K562 (cell line): Measurements from ENCODE around the gene SPDYE4. TPM values are rescaled to one million over a fixed set of nuclear protein-coding genes. Genes with fewer than 3 reads are reported as not detected.

Experiments
- ATAC-seq: fragments of 200-7000 bp; cut with Tn5 transposase; 3 replicates; pipeline ENCODE4 v1.9.1; 2020; ENCODE audit warnings: moderate library complexity
- BruUV-seq: library from RNA; stranded (reverse); fragments of 400-500 nt; replicated peaks from 2 replicates; lab custom pipeline; 2021; lab: Mats Ljungman, UMichigan
- CTCF ChIA-PET: fragments of 300-600 bp; formaldehyde crosslinking; extraction: SDS; loops from one replicate; lab custom pipeline; 2021; ENCODE audit warnings: low intra/inter-chr PET ratio; lab: Yijun Ruan, JAX
- POLR2A ChIA-PET: fragments of 300-600, 350-650 bp; sonication (Branson Sonifier 250); formaldehyde crosslinking; extraction: SDS; loops from one replicate; lab custom pipeline; 2021; ENCODE audit warnings: antibody characterized with exemption, inconsistent platforms; lab: Yijun Ruan, JAX
- DNase-seq, 4 experiments: peaks; one replicate each; pipeline versions ENCODE4 v3.0.0 to v3.0.0-alpha.2; 2011 to 2018; ENCODE audit warnings: low spot score in 3 of 4, mixed read lengths in 3 of 4; ENCODE audit errors: extremely low read depth in 1 of 4
- FAIRE-seq: peaks from 2 replicates; lab custom pipeline; 2011; peaks lifted over from hg19 to GRCh38; lab: Jason Lieb, UNC
- H2AFZ ChIP-seq: 2 replicates; pipeline ENCODE4 v1.6.0; 2011; ENCODE audit warnings: low read depth, low read length, control low read depth, inconsistent platforms
- H3K27ac ChIP-seq: fragments of 200-600 bp; 3 replicates; pipeline ENCODE4 v1.8.0; 2011; ENCODE audit warnings: low read depth, mild to moderate bottlenecking, control low read depth, inconsistent platforms, low read length, moderate library complexity, mixed read lengths; ENCODE audit errors: extremely low read depth
- H3K27me3 ChIP-seq, 2 experiments: fragments of 300-600 bp in 1 of 2; 2 replicates in 1 of 2; 3 replicates in 1 of 2; pipeline versions ENCODE4 v1.6.0 to v1.8.0; 2011; ENCODE audit warnings: inconsistent platforms in 2 of 2, low read length in 2 of 2, mild to moderate bottlenecking in 1 of 2, mixed read lengths in 1 of 2, moderate library complexity in 1 of 2; ENCODE audit not compliant: control insufficient read depth in 2 of 2, insufficient read depth in 2 of 2
- H3K36me3 ChIP-seq: fragments of 300-600 bp; 3 replicates; pipeline ENCODE4 v1.8.0; 2011; ENCODE audit warnings: mild to moderate bottlenecking, low read length, inconsistent platforms; ENCODE audit not compliant: control insufficient read depth, insufficient read depth
- H3K4me1 ChIP-seq, 2 experiments: fragments of 200-600 bp in 1 of 2; replicated peaks in 1 of 2; 2 replicates in 1 of 2; 3 replicates in 1 of 2; pipeline versions ENCODE4 v1.5.1 to v1.8.0; 2011; ENCODE audit warnings: inconsistent platforms in 2 of 2, low read length in 2 of 2, mild to moderate bottlenecking in 1 of 2, mixed read lengths in 1 of 2, moderate library complexity in 1 of 2; ENCODE audit not compliant: control insufficient read depth in 2 of 2, insufficient read depth in 2 of 2
- H3K4me2 ChIP-seq: 2 replicates; pipeline ENCODE4 v1.6.1; 2011; ENCODE audit warnings: low read length, control low read depth, inconsistent platforms, mixed read lengths; ENCODE audit not compliant: insufficient read depth
- H3K4me3 ChIP-seq: fragments of 200-600 bp; sonication (generic), shearing (Covaris generic); 2 replicates; pipeline ENCODE4 v1.5.1; 2016; ENCODE audit warnings: control low read depth, inconsistent platforms
- H3K79me2 ChIP-seq: fragments of 200-600 bp; 3 replicates; pipeline ENCODE4 v1.8.0; 2011; ENCODE audit warnings: low read length, inconsistent platforms; ENCODE audit not compliant: control insufficient read depth, insufficient read depth
- H3K9ac ChIP-seq, 2 experiments: 2 replicates each; pipeline versions ENCODE4 v1.6.0 to v1.6.1; 2011; ENCODE audit warnings: low read depth in 2 of 2, low read length in 2 of 2, control low read depth in 1 of 2, inconsistent platforms in 1 of 2, mild to moderate bottlenecking in 1 of 2, mixed read lengths in 1 of 2; ENCODE audit not compliant: insufficient read depth in 1 of 2
- H3K9me1 ChIP-seq: one replicate; pipeline ENCODE4 v1.6.0; 2011; ENCODE audit warnings: inconsistent platforms, mild to moderate bottlenecking, low read length, moderate library complexity; ENCODE audit not compliant: control insufficient read depth, insufficient read depth
- H3K9me3 ChIP-seq: replicated peaks from 2 replicates; pipeline ENCODE4 v1.5.1; 2011; ENCODE audit warnings: low read depth, low read length, inconsistent platforms; ENCODE audit not compliant: control insufficient read depth, insufficient read depth
- H4K20me1 ChIP-seq: replicated peaks from 2 replicates; pipeline ENCODE4 v1.6.1; 2011; ENCODE audit warnings: low read length, inconsistent platforms, mixed read lengths; ENCODE audit not compliant: control insufficient read depth, insufficient read depth
- AFF4 ChIP-seq: sonication (generic); formaldehyde crosslinking; IDR thresholded peaks from 2 replicates; pipeline ENCODE4 v1.8.0; 2023; ENCODE audit warnings: mild to moderate bottlenecking, missing genetic modification reagents
- ARNT ChIP-seq, 2 experiments: fragments of 450-650 bp; IDR thresholded peaks; 2 replicates each; pipeline ENCODE4 v1.6.1; 2016; ENCODE audit warnings: mild to moderate bottlenecking in 1 of 2
- CHD7 ChIP-seq: fragments of 200-600 bp; sonication (generic); IDR thresholded peaks from one replicate; pipeline ENCODE4 v1.6.1; 2012; ENCODE audit warnings: mild to moderate bottlenecking, low read depth, low read length, inconsistent platforms
- COPS2 ChIP-seq: fragments of 450-650 bp; conservative IDR thresholded peaks from 2 replicates; pipeline ENCODE4 v1.6.1; 2016; ENCODE audit warnings: mild to moderate bottlenecking, moderate library complexity
- NCOA1 ChIP-seq: fragments of 450-650 bp; IDR thresholded peaks from 2 replicates; pipeline ENCODE4 v1.6.1; 2016; ENCODE audit warnings: low read depth
- NFXL1 ChIP-seq: fragments of 450-650 bp; formaldehyde crosslinking; IDR thresholded peaks from 2 replicates; pipeline ENCODE4 v1.4.0; 2021; ENCODE audit warnings: mild to moderate bottlenecking
- ZNF586 ChIP-seq: fragments of 450-650 bp; formaldehyde crosslinking; conservative IDR thresholded peaks from 2 replicates; pipeline ENCODE4 v1.4.0; 2020; ENCODE audit warnings: mild to moderate bottlenecking, moderate library complexity
- WGBS: fragments of 100-300 bp; shearing (Covaris generic); methylation state at CpG from one replicate; pipeline ENCODE4 v1.1.6; 2016; ENCODE audit warnings: low coverage, mixed read lengths; ENCODE audit not compliant: insufficient coverage; ENCODE audit errors: missing lambda C conversion rate; 5-methylcytosine and 5-hydroxymethylcytosine counted together
- in situ Hi-C: fragments of 300-500 bp; cut with MboI; formaldehyde crosslinking; loops from 4 replicates; pipeline ENCODE4 v1.15.0; 2018; ENCODE audit warnings: inconsistent platforms, mixed read lengths
- intact Hi-C: fragments of 100-400 bp; cut with micrococcal nuclease; formaldehyde crosslinking; loops from 2 replicates; pipeline ENCODE4 v1.14.2; 2022
- polyA plus RNA-seq, 8 experiments: library from polyadenylated mRNA; depleted of rRNA in 4 of 8; stranded (reverse) in 5 of 8; unstranded in 3 of 8; fragments of >200 nt; fragmentation: Nextera tagmentation in 2 of 8; fragmentation: Illumina TruSeq in 1 of 8; extraction: Ambion mirVana in 2 of 8; extraction: Trizol in 1 of 8; gene quantifications; 2 replicates each; pipeline versions ENCODE4 v1.2.1 to v1.2.3, GENCODE V29; 2011 to 2014; ENCODE audit warnings: inconsistent platforms in 1 of 8, missing spikeins in 1 of 8
- total RNA-seq, 7 experiments: library from RNA; depleted of rRNA in 6 of 7; stranded (reverse); fragments of >200 nt in 6 of 7; fragmentation: Illumina TruSeq in 2 of 7; extraction: Trizol in 2 of 7; gene quantifications; 2 replicates each; pipeline versions ENCODE4 v1.2.1 to v1.2.3, GENCODE V29; 2011 to 2021; ENCODE audit warnings: low replicate concordance in 1 of 7

SPDYE4 gene
- total and polyA plus RNA-seq, 9 of the 15 experiments (the other 6 are each of a cell fraction or from before 2014, with no cell fraction given) = not detected

DNA sequence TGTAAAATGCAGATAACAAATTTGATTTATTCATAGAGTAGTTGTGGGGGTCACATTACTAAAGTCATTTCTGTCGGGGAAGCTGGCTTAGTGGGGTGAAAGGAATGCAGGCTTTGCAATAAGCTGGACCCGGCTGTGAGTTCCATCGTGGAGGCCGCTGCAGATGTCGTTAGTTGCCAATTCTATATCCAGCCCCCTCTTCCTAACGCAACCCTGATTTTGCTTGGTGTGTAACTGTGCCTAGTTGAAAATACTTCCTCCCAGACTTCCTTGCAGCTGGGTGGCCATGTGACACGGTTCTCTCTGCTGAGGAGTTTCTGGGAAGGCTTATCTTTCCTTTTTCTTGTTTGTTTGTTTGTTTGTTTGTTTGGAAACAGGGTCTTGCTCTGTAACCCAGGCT, 36.3 kb upstream of the SPDYE4 start:
- CTCF ChIA-PET = no interaction called here
- POLR2A ChIA-PET = no interaction called here
- peaks cover 5 to 29% of the 10 kb centered on the region in 2 experiments; a peak in 4 of 5 replicates for H3K27me3 ChIP-seq
- WGBS = 0% methylated on average over 7 of the region's 7 CpGs
- no peaks in the 10 kb centered on the region for H3K9me3 ChIP-seq
- FAIRE-seq (no peak), DNase-seq (no peak), ATAC-seq (no peak)
- H3K4me1 ChIP-seq = peaks cover 0 to 8% of the 10 kb centered on the region in 2 experiments; a peak in 2 of 5 replicates
- H3K4me2 ChIP-seq = no peak overlapping the region
- H4K20me1 ChIP-seq = no peaks in the 10 kb centered on the region; the same call in 1 of the 2 replicates
- H3K9ac ChIP-seq = no peak overlapping the region
- intact Hi-C loops = no loop called here
- H3K27ac ChIP-seq = no peak overlapping the region
- H3K36me3 ChIP-seq = no peaks in the 10 kb centered on the region
- in situ Hi-C loops = loop anchor here (5.0 to 25.0 kb wide), 2 partner anchors 98 to 732 kb away; no protein-coding TSS in a partner anchor
- no peak overlapping the region for H3K4me3 ChIP-seq
- H2AFZ ChIP-seq = no peak overlapping the region
- BruUV-seq = no TSS peak
- no peaks in the 10 kb centered on the region for H3K9me1 ChIP-seq
- no peaks in the 10 kb centered on the region for H3K79me2 ChIP-seq
- TF ChIP-seq ZNF586 (CRISPR knock-in tag) (no peak), AFF4 (CRISPR knock-in tag) (no peak), COPS2 (no peak), CHD7 (no peak), NFXL1 (CRISPR knock-in tag) (no peak), NCOA1 (no peak), ARNT (IDR thresholded peaks at IDR 0.05) (no peak)
